Right atrium auricular region (tissue), 2 donors: Measurements from ENCODE around the gene KLHL9. TPM values are rescaled to one million over a fixed set of nuclear protein-coding genes. Genes with fewer than 3 reads are reported as not detected.

ENCODE experiments used
- DNase-seq: peaks from one replicate; pipeline ENCODE4 v3.0.0-alpha.2; 2019; ENCODE audit warnings: low spot score
- H3K27ac ChIP-seq, 2 donors: fragments of 200-600 bp; sonication (generic); 1 replicate in 1 of 2; 2 replicates in 1 of 2; pipeline ENCODE4 v1.5.1; 2016 to 2019
- H3K27me3 ChIP-seq, 2 donors: fragments of 200-600 bp; sonication (generic); one replicate each; pipeline versions ENCODE4 v1.5.1 to v1.6.0; 2017 to 2019
- H3K36me3 ChIP-seq: fragments of 200-600 bp; sonication (generic); one replicate; pipeline ENCODE4 v1.5.1; 2016
- H3K4me1 ChIP-seq, 2 donors: fragments of 200-600 bp; sonication (generic); one replicate each; pipeline versions ENCODE4 v1.5.1 to v1.6.0; 2017 to 2019
- H3K4me3 ChIP-seq, 2 donors: fragments of 200-600 bp; sonication (generic); 1 replicate in 1 of 2; 2 replicates in 1 of 2; pipeline ENCODE4 v1.5.1; 2017 to 2019; ENCODE audit warnings: mild to moderate bottlenecking in 1 of 2, moderate library complexity in 1 of 2
- H3K9me3 ChIP-seq, 2 donors: fragments of 200-600 bp; sonication (generic); one replicate each; pipeline ENCODE4 v1.5.1; 2019
- CTCF ChIP-seq, 2 donors: fragments of 200-600 bp; sonication (generic); IDR thresholded peaks; one replicate each; pipeline ENCODE4 v1.5.1; 2019; ENCODE audit warnings: antibody characterized with exemption in 2 of 2
- total RNA-seq, 2 donors: library from RNA; depleted of rRNA; stranded (reverse); fragments of >200 nt; gene quantifications; one replicate each; pipeline ENCODE4 v1.1.0, GENCODE V29; 2016

KLHL9 gene
- total RNA-seq, 2 donors from 2014 or later, result 10.7 to 10.8 TPM

- Histone ChIP-seq H3K9me3 (no peaks in the 10 kb centered on the region), H3K27me3 (no peaks in the 10 kb centered on the region), H3K4me3 (no peak overlapping the region), H3K27ac (no peak overlapping the region), H3K4me1 (no peaks in the 10 kb centered on the region), H3K36me3 (no peaks in the 10 kb centered on the region)
- DNase-seq, result no peak
- no peak for TF ChIP-seq CTCF (IDR thresholded peaks at IDR 0.05)
These were observed 45.4 kb downstream of the KLHL9 start for GRCh38 chr9:21289848-21290247.

GRCh38 chr9:21287280-21287679 lies 47.9 kb downstream of the KLHL9 start:
- Histone ChIP-seq H3K9me3 (no peaks in the 10 kb centered on the region), H3K4me3 (no peak overlapping the region), H3K27ac (no peak overlapping the region), H3K27me3 (no peaks in the 10 kb centered on the region), H3K36me3 (no peaks in the 10 kb centered on the region), H3K4me1 (no peaks in the 10 kb centered on the region)
- TF ChIP-seq CTCF (IDR thresholded peaks at IDR 0.05), result no peak
- DNase-seq, result no peak

- Histone ChIP-seq H3K4me3 (no peak overlapping the region), H3K27ac (no peak overlapping the region), H3K27me3 (no peaks in the 10 kb centered on the region), H3K9me3 (no peaks in the 10 kb centered on the region), H3K36me3 (no peaks in the 10 kb centered on the region), H3K4me1 (no peaks in the 10 kb centered on the region)
- no peak for DNase-seq
- no peak for TF ChIP-seq CTCF (IDR thresholded peaks at IDR 0.05)
These were observed 48.5 kb downstream of the KLHL9 start for GRCh38 chr9:21286659-21287058.

GRCh38 chr9:21286099-21286498 lies 49.1 kb downstream of the KLHL9 start:
- H3K9me3 ChIP-seq, result no peaks in the 10 kb centered on the region
- no peak for TF ChIP-seq CTCF (IDR thresholded peaks at IDR 0.05)
- no peaks in the 10 kb centered on the region for H3K36me3 ChIP-seq

GRCh38 chr9:21281275-21281674 lies 53.9 kb downstream of the KLHL9 start:
- no peak for DNase-seq
- no peak overlapping the region for H3K4me3 ChIP-seq
- TF ChIP-seq CTCF (IDR thresholded peaks at IDR 0.05), result no peak
- H3K4me1 ChIP-seq, result no peaks in the 10 kb centered on the region
- H3K36me3 ChIP-seq, result no peaks in the 10 kb centered on the region
- no peaks in the 10 kb centered on the region for H3K9me3 ChIP-seq
- no peak overlapping the region for H3K27ac ChIP-seq
- H3K27me3 ChIP-seq, result no peaks in the 10 kb centered on the region

More at GRCh38 chr9:21286099-21286498, 49.1 kb downstream of the KLHL9 start:
- no peak for DNase-seq
- Histone ChIP-seq H3K27ac (no peak overlapping the region), H3K27me3 (no peaks in the 10 kb centered on the region), H3K4me1 (no peaks in the 10 kb centered on the region), H3K4me3 (no peak overlapping the region)

Other genes starting within 250 kb of the KLHL9 start
- not detected for gene IFNW1, start 193.6 kb downstream of the KLHL9 start, total RNA-seq
- gene IFNA21, start 168.7 kb downstream of the KLHL9 start, total RNA-seq, result not detected
- not detected for gene IFNA4, start 147.8 kb downstream of the KLHL9 start, total RNA-seq
- not detected for gene IFNA7, start 133.2 kb downstream of the KLHL9 start, total RNA-seq
- not detected for gene IFNA10, start 128.3 kb downstream of the KLHL9 start, total RNA-seq
- not detected for gene IFNA16, start 118.1 kb downstream of the KLHL9 start, total RNA-seq
- not detected for gene IFNA17, start 107.2 kb downstream of the KLHL9 start, total RNA-seq
- not detected for gene IFNA14, start 95.4 kb downstream of the KLHL9 start, total RNA-seq
- gene IFNA5, start 30.1 kb downstream of the KLHL9 start, total RNA-seq, result not detected
- gene IFNA6, start 15.5 kb upstream of the KLHL9 start, total RNA-seq, result not detected
- not detected for gene IFNA13, start 32.7 kb upstream of the KLHL9 start, total RNA-seq
- gene IFNA2, start 50.0 kb upstream of the KLHL9 start, total RNA-seq, result not detected
- gene IFNA8, start 73.7 kb upstream of the KLHL9 start, total RNA-seq, result not detected
- gene IFNA1, start 105.0 kb upstream of the KLHL9 start, total RNA-seq, result not detected
- gene IFNE, start 146.9 kb upstream of the KLHL9 start, total RNA-seq, result not detected